Vagina (tissue), 2 donors: Measurements from ENCODE around the gene MRPL41.

Source experiments
- POLR2A ChIP-seq, 2 donors: fragments of 450-650 bp; IDR thresholded peaks; one replicate each; pipeline ENCODE4 v1.6.1; 2017; ENCODE audit warnings: antibody characterized with exemption in 2 of 2, mild to moderate bottlenecking in 2 of 2, moderate library complexity in 2 of 2
- POLR2AphosphoS5 ChIP-seq, 2 donors: sonication (generic); formaldehyde crosslinking; IDR thresholded peaks; one replicate each; pipeline ENCODE4 v1.9.0; 2017; ENCODE audit warnings: antibody characterized with exemption in 2 of 2, mild to moderate bottlenecking in 2 of 2, low read depth in 1 of 2; ENCODE audit not compliant: insufficient read depth in 1 of 2
- TF ChIP-seq, protein P1 (sequence below), 3 experiments: fragments of 450-650 bp in 2 of 3; fragments of 200-600 bp in 1 of 3; sonication (generic) in 1 of 3; IDR thresholded peaks; one replicate each; pipeline ENCODE4 v1.5.1; 2017 to 2019; ENCODE audit warnings: antibody characterized with exemption in 3 of 3, mild to moderate bottlenecking in 2 of 3, moderate library complexity in 2 of 3

DNA sequence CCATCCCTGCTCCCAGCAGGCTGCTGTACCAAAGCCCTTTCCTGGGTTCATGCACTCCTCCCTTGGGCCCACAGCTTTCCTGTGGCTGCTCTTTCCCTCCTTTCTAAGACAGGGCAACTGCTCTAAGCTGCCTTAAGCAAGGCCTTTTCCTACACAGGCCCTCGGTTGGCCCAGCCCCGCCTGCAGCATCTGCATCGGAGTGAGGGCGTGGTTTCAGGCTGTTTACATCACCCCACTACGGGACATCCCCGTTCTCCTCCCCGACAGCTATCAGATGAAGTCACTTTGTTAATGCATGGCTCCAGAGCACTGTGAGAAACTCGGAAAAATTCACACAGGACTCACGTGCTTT, 23.7 kb downstream of the MRPL41 start:
- TF ChIP-seq, protein P1, sequence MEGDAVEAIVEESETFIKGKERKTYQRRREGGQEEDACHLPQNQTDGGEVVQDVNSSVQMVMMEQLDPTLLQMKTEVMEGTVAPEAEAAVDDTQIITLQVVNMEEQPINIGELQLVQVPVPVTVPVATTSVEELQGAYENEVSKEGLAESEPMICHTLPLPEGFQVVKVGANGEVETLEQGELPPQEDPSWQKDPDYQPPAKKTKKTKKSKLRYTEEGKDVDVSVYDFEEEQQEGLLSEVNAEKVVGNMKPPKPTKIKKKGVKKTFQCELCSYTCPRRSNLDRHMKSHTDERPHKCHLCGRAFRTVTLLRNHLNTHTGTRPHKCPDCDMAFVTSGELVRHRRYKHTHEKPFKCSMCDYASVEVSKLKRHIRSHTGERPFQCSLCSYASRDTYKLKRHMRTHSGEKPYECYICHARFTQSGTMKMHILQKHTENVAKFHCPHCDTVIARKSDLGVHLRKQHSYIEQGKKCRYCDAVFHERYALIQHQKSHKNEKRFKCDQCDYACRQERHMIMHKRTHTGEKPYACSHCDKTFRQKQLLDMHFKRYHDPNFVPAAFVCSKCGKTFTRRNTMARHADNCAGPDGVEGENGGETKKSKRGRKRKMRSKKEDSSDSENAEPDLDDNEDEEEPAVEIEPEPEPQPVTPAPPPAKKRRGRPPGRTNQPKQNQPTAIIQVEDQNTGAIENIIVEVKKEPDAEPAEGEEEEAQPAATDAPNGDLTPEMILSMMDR (IDR thresholded peaks at IDR 0.05) = no peak
- TF ChIP-seq POLR2A (IDR thresholded peaks at IDR 0.05) = no peak
- TF ChIP-seq POLR2AphosphoS5 (IDR thresholded peaks at IDR 0.05; ENCODE audit: insufficient read depth in 1 of 2, low read depth in 1 of 2) = no peak
